Esophagus squamous epithelium (tissue), 5 donors: ENCODE measurements around the gene RBBP8NL. TPM values are rescaled to one million over a fixed set of nuclear protein-coding genes. Genes with fewer than 3 reads are reported as not detected.
A peak's percentile ranks its signal among the peaks of the same experiment; 100 is the strongest.

Source experiments
- DNase-seq: peaks from one replicate; lab custom pipeline; 2025; lab: John Stamatoyannopoulos, UW
- H3K27ac ChIP-seq, 4 donors: fragments of 200-600 bp; sonication (generic); one replicate each; pipeline ENCODE4 v1.5.1; 2016 to 2019; ENCODE audit warnings: mild to moderate bottlenecking in 1 of 4
- H3K27me3 ChIP-seq, 4 donors: fragments of 200-600 bp; sonication (generic); 1 replicate in 3 of 4; 2 replicates in 1 of 4; pipeline versions ENCODE4 v1.5.1 to v1.6.0; 2017 to 2021; ENCODE audit warnings: antibody characterized with exemption in 1 of 4
- H3K36me3 ChIP-seq, 3 donors: fragments of 200-600 bp; sonication (generic); one replicate each; pipeline ENCODE4 v1.5.1; 2016 to 2019
- H3K4me1 ChIP-seq, 3 donors: fragments of 200-600 bp; sonication (generic); one replicate each; pipeline ENCODE4 v1.5.1; 2017 to 2019
- H3K4me3 ChIP-seq, 4 donors: fragments of 200-600 bp; sonication (generic); 1 replicate in 3 of 4; 2 replicates in 1 of 4; pipeline ENCODE4 v1.5.1; 2016 to 2019; ENCODE audit warnings: mild to moderate bottlenecking in 2 of 4, moderate library complexity in 1 of 4
- H3K9me3 ChIP-seq, 3 donors: fragments of 200-600 bp; sonication (generic); one replicate each; pipeline ENCODE4 v1.5.1; 2016 to 2019
- CTCF ChIP-seq, 6 experiments: fragments of 450-650 bp in 4 of 6; fragments of 200-600 bp in 2 of 6; sonication (generic) in 2 of 6; IDR thresholded peaks; one replicate each; pipeline ENCODE4 v1.5.1; 2016 to 2019; ENCODE audit warnings: antibody characterized with exemption in 6 of 6, mild to moderate bottlenecking in 4 of 6, moderate library complexity in 4 of 6
- POLR2A ChIP-seq, 4 donors: fragments of 450-650 bp; IDR thresholded peaks; one replicate each; pipeline ENCODE4 v1.6.1; 2017; ENCODE audit warnings: antibody characterized with exemption in 4 of 4, mild to moderate bottlenecking in 4 of 4, moderate library complexity in 3 of 4
- WGBS, 2 donors: methylation state at CpG; one replicate each; pipeline ENCODE4 v1.1.5; 2018; 5-methylcytosine and 5-hydroxymethylcytosine counted together
- intact Hi-C: fragments of 100-400 bp; cut with DNase I; formaldehyde crosslinking; loops from one replicate; pipeline ENCODE4 v1.15.0; 2022
- total RNA-seq, 4 donors: library from RNA; depleted of rRNA; stranded (reverse); fragments of >200 nt; gene quantifications; one replicate each; pipeline ENCODE4 v1.1.0, GENCODE V29; 2016
- donor health status: DM: yes; HTN: yes; CAD: no.

Gene RBBP8NL
- total RNA-seq, 4 donors from 2014 or later = 1.1 to 6.2 (median 4.0) TPM

- peaks cover 17 to 25% (median 19%) of the 10 kb centered on the region in 3 donors for H3K4me1 ChIP-seq
- no peak for DNase-seq
- H3K9me3 ChIP-seq = no peaks in the 10 kb centered on the region
- WGBS, 2 donors = 95% methylated on average over 7 of the region's 23 CpGs; no CpG with 5 or more reads in 1 of the 2 donors
- TF ChIP-seq POLR2A (IDR thresholded peaks at IDR 0.05) = no peak
- no peak for TF ChIP-seq CTCF (IDR thresholded peaks at IDR 0.05)
- intact Hi-C loops = no loop called here
- H3K27me3 ChIP-seq = no peaks in the 10 kb centered on the region
- H3K36me3 ChIP-seq = peaks cover 0 to 12% (median 0%) of the 10 kb centered on the region in 3 donors
- H3K4me3 ChIP-seq = no peak overlapping the region
- no peak overlapping the region for H3K27ac ChIP-seq
These were observed 24.7 kb downstream of the RBBP8NL start for GRCh38 chr20:62402456-62403150.

GRCh38 chr20:62401331-62401779 is 26.0 kb downstream of the RBBP8NL start:
- intact Hi-C loops = no loop called here
- TF ChIP-seq CTCF (IDR thresholded peaks at IDR 0.05) (peak in 2 of 6 experiments; percentile 4 to 26), POLR2A (IDR thresholded peaks at IDR 0.05) (no peak)
- no peaks in the 10 kb centered on the region for H3K9me3 ChIP-seq
- no peak overlapping the region for H3K27ac ChIP-seq
- no peak for DNase-seq
- H3K4me1 ChIP-seq = peaks cover 10 to 17% (median 12%) of the 10 kb centered on the region in 3 donors
- no peak overlapping the region for H3K4me3 ChIP-seq
- WGBS, 2 donors = 86% methylated on average over 7 of the region's 21 CpGs; no CpG with 5 or more reads in 1 of the 2 donors
- H3K36me3 ChIP-seq = peaks cover 0 to 12% (median 0%) of the 10 kb centered on the region in 3 donors
- H3K27me3 ChIP-seq = no peaks in the 10 kb centered on the region

- H3K4me3 ChIP-seq = no peak overlapping the region
- intact Hi-C loops = no loop called here
- peaks cover 0 to 12% (median 0%) of the 10 kb centered on the region in 3 donors for H3K36me3 ChIP-seq
- no peak for TF ChIP-seq POLR2A (IDR thresholded peaks at IDR 0.05)
- no peak for TF ChIP-seq CTCF (IDR thresholded peaks at IDR 0.05)
- peaks cover 2 to 9% (median 4%) of the 10 kb centered on the region in 3 donors for H3K4me1 ChIP-seq
- no peaks in the 10 kb centered on the region for H3K9me3 ChIP-seq
- WGBS, 2 donors = 79 to 81% methylated on average over 7 to 10 of the region's 10 CpGs
- no peaks in the 10 kb centered on the region for H3K27me3 ChIP-seq
- no peak overlapping the region for H3K27ac ChIP-seq
- DNase-seq = no peak
These were observed 26.8 kb downstream of the RBBP8NL start for GRCh38 chr20:62400541-62400940.

GRCh38 chr20:62400021-62400420 is 27.3 kb downstream of the RBBP8NL start:
- Histone ChIP-seq H3K4me3 (no peak overlapping the region), H3K27ac (no peak overlapping the region), H3K27me3 (no peaks in the 10 kb centered on the region), H3K36me3 (peaks cover 0 to 15% (median 0%) of the 10 kb centered on the region in 3 donors), H3K4me1 (peaks cover 0 to 3% (median 0%) of the 10 kb centered on the region in 3 donors), H3K9me3 (no peaks in the 10 kb centered on the region)
- no peak for DNase-seq
- TF ChIP-seq CTCF (IDR thresholded peaks at IDR 0.05) (no peak), POLR2A (IDR thresholded peaks at IDR 0.05) (no peak)
- intact Hi-C loops = no loop called here
- 82 to 85% methylated on average over 5 to 6 of the region's 7 CpGs for WGBS, 2 donors

GRCh38 chr20:62398120-62398821 is 29.1 kb downstream of the RBBP8NL start:
- no peaks in the 10 kb centered on the region for H3K27me3 ChIP-seq
- H3K27ac ChIP-seq = no peak overlapping the region
- no peak overlapping the region for H3K4me3 ChIP-seq
- no peaks in the 10 kb centered on the region for H3K4me1 ChIP-seq
- DNase-seq = no peak
- TF ChIP-seq CTCF (IDR thresholded peaks at IDR 0.05) (no peak), POLR2A (IDR thresholded peaks at IDR 0.05) (no peak)
- intact Hi-C loops = no loop called here
- no peaks in the 10 kb centered on the region for H3K9me3 ChIP-seq
- peaks cover 0 to 32% (median 4%) of the 10 kb centered on the region in 3 donors for H3K36me3 ChIP-seq
- 92 to 93% methylated on average over 14 to 15 of the region's 19 CpGs for WGBS, 2 donors
